ENCODE data around the gene STXBP6.

DNA sequence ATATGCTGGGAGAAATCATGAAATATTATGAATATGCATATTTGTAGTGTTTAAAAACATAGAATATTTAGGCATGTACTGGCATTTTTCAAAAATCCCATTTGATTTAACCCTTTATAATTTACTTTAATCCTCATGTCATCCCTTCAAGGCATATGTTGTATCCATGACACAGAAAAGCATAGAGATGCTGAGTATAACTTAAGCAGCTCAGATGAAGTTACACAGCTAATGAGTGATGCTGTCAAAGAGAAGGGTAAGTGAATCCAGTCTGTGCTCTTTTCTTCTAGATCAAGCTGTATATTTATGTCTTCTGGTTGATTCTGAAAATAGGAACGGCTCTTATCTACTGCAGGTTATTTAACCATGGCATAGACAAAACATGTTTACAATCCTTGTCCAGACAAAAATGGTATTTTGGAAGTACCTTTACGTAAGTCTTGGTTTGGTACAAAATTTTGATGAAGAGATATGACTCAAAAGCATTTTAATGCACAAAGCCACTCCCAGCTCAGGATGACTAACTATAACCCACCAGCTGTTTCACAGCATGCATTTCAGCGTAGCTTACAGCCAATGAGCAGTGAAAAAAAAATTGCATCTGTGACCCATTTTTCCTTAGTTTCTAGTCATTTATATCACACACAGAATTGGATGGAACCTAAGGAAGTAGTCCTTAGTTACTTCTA is 201.7 kb downstream of the STXBP6 start:
- TF ChIP-seq, protein P1, sequence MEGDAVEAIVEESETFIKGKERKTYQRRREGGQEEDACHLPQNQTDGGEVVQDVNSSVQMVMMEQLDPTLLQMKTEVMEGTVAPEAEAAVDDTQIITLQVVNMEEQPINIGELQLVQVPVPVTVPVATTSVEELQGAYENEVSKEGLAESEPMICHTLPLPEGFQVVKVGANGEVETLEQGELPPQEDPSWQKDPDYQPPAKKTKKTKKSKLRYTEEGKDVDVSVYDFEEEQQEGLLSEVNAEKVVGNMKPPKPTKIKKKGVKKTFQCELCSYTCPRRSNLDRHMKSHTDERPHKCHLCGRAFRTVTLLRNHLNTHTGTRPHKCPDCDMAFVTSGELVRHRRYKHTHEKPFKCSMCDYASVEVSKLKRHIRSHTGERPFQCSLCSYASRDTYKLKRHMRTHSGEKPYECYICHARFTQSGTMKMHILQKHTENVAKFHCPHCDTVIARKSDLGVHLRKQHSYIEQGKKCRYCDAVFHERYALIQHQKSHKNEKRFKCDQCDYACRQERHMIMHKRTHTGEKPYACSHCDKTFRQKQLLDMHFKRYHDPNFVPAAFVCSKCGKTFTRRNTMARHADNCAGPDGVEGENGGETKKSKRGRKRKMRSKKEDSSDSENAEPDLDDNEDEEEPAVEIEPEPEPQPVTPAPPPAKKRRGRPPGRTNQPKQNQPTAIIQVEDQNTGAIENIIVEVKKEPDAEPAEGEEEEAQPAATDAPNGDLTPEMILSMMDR (IDR thresholded peaks at IDR 0.05): no peak
- no peak for TF ChIP-seq POLR2A (IDR thresholded peaks at IDR 0.05)
